ENCODE data around the gene ART5.
A peak's percentile ranks its signal among the peaks of the same experiment; 100 is the strongest.

The ART5 gene

GRCh38 chr11:3641701-3642070 lies at the start of gene ART5:
ART5 (minus strand) TSS chr11:3641992; CDS start chr11:3641862, 130 bp downstream.
- no peak for DNase-seq (ENCODE audit: low read depth in 2 of 2)

GRCh38 chr11:3686751-3687150 lies 45.0 kb upstream of the ART5 start:
- DNase-seq (ENCODE audit: low read depth in 2 of 2) = no peak

GRCh38 chr11:3685923-3686322 lies 44.1 kb upstream of the ART5 start:
- DNase-seq (ENCODE audit: low read depth in 2 of 2) = no peak

- DNase-seq (ENCODE audit: low read depth in 2 of 2) = no peak
Measured at GRCh38 chr11:3684819-3685172, 43.0 kb upstream of the ART5 start.

GRCh38 chr11:3684129-3684818 lies 42.5 kb upstream of the ART5 start:
- no peak for DNase-seq (ENCODE audit: low read depth in 2 of 2)

- DNase-seq (ENCODE audit: low read depth in 2 of 2) = no peak
Measured at GRCh38 chr11:3683039-3683438, 41.2 kb upstream of the ART5 start.

- DNase-seq (ENCODE audit: low read depth in 2 of 2) = no peak
Measured at GRCh38 chr11:3679077-3679476, 37.3 kb upstream of the ART5 start.

GRCh38 chr11:3675971-3676370 lies 34.2 kb upstream of the ART5 start:
- DNase-seq (ENCODE audit: low read depth in 2 of 2) = no peak

- DNase-seq (ENCODE audit: low read depth in 2 of 2) = peak in 1 of 2 experiments; percentile 4
Measured at GRCh38 chr11:3674189-3674588, 32.4 kb upstream of the ART5 start.

GRCh38 chr11:3671334-3672254 lies 29.8 kb upstream of the ART5 start, which contains the start of gene CHRNA10:
CHRNA10 (minus strand) TSS chr11:3671384; CDS start chr11:3671312, 72 bp downstream.
- DNase-seq (ENCODE audit: low read depth in 2 of 2) = no peak

- no peak for DNase-seq (ENCODE audit: low read depth in 2 of 2)
Measured at GRCh38 chr11:3669742-3670183, 28.0 kb upstream of the ART5 start.

GRCh38 chr11:3669128-3669527 lies 27.3 kb upstream of the ART5 start:
- DNase-seq (ENCODE audit: low read depth in 2 of 2) = no peak

GRCh38 chr11:3667149-3668035 lies 25.6 kb upstream of the ART5 start:
- DNase-seq (ENCODE audit: low read depth in 2 of 2) = no peak

GRCh38 chr11:3666023-3666530 lies 24.3 kb upstream of the ART5 start:
- DNase-seq (ENCODE audit: low read depth in 2 of 2) = no peak

GRCh38 chr11:3665336-3666022 lies 23.7 kb upstream of the ART5 start:
- no peak for DNase-seq (ENCODE audit: low read depth in 2 of 2)

GRCh38 chr11:3664032-3664630 lies 22.3 kb upstream of the ART5 start:
- no peak for DNase-seq (ENCODE audit: low read depth in 2 of 2)

GRCh38 chr11:3662856-3663255 lies 21.1 kb upstream of the ART5 start:
- DNase-seq (ENCODE audit: low read depth in 2 of 2) = no peak

GRCh38 chr11:3660960-3661359 lies 19.2 kb upstream of the ART5 start:
- no peak for DNase-seq (ENCODE audit: low read depth in 2 of 2)

- no peak for DNase-seq (ENCODE audit: low read depth in 2 of 2)
Measured at GRCh38 chr11:3659595-3660515, 18.1 kb upstream of the ART5 start.

- DNase-seq (ENCODE audit: low read depth in 2 of 2) = no peak
Measured at GRCh38 chr11:3658252-3658651, 16.5 kb upstream of the ART5 start.
